IgD-negative memory B cell (primary cell): ENCODE measurements around the gene RNF11. TPM values are rescaled to one million over a fixed set of nuclear protein-coding genes. Genes with fewer than 3 reads are reported as not detected.

Experiments used
- H3K27ac Mint-ChIP-seq, 3 donors: one replicate each; pipeline ENCODE4 v1.8.0; 2020 to 2022; ENCODE audit warnings: mild to moderate bottlenecking in 3 of 3, mixed read lengths in 3 of 3, moderate library complexity in 1 of 3
- H3K27me3 Mint-ChIP-seq: one replicate; pipeline ENCODE4 v1.8.0; 2021; ENCODE audit warnings: mixed read lengths
- H3K36me3 Mint-ChIP-seq: one replicate; pipeline ENCODE4 v1.8.0; 2020; ENCODE audit warnings: mild to moderate bottlenecking, mixed read lengths
- H3K4me1 Mint-ChIP-seq, 3 donors: one replicate each; pipeline ENCODE4 v1.8.0; 2020 to 2022; ENCODE audit warnings: mixed read lengths in 3 of 3, mild to moderate bottlenecking in 1 of 3
- H3K4me3 Mint-ChIP-seq, 4 donors: one replicate each; pipeline ENCODE4 v1.8.0; 2020 to 2022; ENCODE audit warnings: mild to moderate bottlenecking in 4 of 4, mixed read lengths in 4 of 4, moderate library complexity in 3 of 4
- H3K9me3 Mint-ChIP-seq, 3 donors: one replicate each; pipeline ENCODE4 v1.8.0; 2020 to 2021; ENCODE audit warnings: mixed read lengths in 3 of 3, mild to moderate bottlenecking in 1 of 3
- polyA plus RNA-seq: library from polyadenylated mRNA; unstranded; fragments of 300-500 nt; fragmentation: Illumina TruSeq; gene quantifications from one replicate; pipeline ENCODE4 v1.2.3, GENCODE V29; 2021

Gene RNF11
- polyA plus RNA-seq, 1 donor from 2014 or later, result 14.9 TPM

DNA sequence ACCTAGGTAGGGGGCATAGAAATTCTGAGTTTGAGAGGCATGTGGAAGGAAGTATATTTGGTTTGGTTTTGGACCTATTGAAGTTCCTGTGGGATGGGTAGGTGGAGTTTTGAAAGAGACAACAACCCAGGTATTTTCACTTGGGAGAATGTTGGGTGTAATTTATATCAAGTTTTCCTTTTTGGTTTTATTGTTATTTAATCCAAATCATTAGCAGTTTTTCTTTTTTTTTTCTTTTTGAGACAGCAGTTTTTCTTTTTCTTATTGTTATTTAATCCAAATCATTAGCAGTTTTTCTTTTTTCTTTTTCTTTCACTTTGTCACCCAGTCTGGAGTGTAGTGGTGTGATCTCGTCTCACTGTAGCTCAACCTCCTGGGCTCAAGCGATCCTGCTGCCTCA lies 30.1 kb downstream of the RNF11 start:
- peaks cover 27 to 42% (median 31%) of the 10 kb centered on the region in 3 donors for H3K4me1 Mint-ChIP-seq

DNA sequence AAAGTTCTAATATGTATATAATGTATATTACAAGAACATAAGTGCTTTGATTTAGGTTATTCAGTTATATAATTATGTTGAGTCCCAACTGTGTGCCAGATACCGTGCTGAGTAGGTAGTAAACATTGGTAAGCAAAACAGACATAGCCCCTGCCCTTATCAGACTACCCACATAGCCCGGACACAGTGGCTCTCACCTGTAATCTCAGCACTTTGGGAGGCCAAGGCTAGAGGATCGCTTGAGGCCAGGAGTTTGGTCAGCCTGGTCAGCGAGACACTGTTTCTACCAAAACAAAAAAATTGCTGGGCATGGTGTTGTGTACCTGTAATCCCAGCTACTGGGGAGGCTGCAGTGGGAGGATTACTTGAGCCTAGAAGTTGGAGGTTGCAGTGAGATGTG lies 30.7 kb downstream of the RNF11 start:
- H3K4me1 Mint-ChIP-seq, result peaks cover 27 to 42% (median 31%) of the 10 kb centered on the region in 3 donors
- H3K27ac Mint-ChIP-seq, result no peak overlapping the region
- no peaks in the 10 kb centered on the region for H3K9me3 Mint-ChIP-seq
- H3K36me3 Mint-ChIP-seq, result peaks cover 15% of the 10 kb centered on the region
- no peaks in the 10 kb centered on the region for H3K27me3 Mint-ChIP-seq
- H3K4me3 Mint-ChIP-seq, result peak overlapping the region in 1 of 4 donors; percentile 3

More for the DNA sequence above, 30.1 kb downstream of the RNF11 start:
- H3K27me3 Mint-ChIP-seq, result no peaks in the 10 kb centered on the region
- H3K9me3 Mint-ChIP-seq, result no peaks in the 10 kb centered on the region
- peaks cover 14% of the 10 kb centered on the region for H3K36me3 Mint-ChIP-seq
- H3K4me3 Mint-ChIP-seq, result peak overlapping the region in 1 of 4 donors; percentile 72
- no peak overlapping the region for H3K27ac Mint-ChIP-seq

DNA sequence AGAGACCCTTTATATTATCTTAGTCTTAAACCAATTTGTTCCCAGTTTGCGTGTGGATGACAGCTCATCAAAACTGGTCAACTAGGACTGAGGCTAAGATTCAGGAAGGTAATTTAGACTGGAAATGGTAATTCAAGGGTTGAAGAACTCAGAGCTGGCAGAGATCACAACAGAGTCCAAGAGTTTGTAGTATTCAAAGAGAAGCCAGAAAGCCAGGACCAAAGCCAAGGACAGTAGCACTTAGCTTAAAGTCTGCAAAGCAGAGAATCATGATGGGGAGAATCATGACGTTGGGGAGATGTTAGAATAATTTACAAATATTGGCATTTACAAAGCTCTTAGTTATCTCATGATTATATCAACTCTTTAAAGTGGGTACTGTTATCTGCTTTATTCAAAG lies 32.6 kb downstream of the RNF11 start:
- Mint-ChIP-seq H3K4me1 (peaks cover 21 to 34% (median 22%) of the 10 kb centered on the region in 3 donors), H3K27me3 (no peaks in the 10 kb centered on the region), H3K4me3 (peak overlapping the region in 1 of 4 donors; percentile 66), H3K36me3 (peaks cover 13% of the 10 kb centered on the region), H3K27ac (no peak overlapping the region), H3K9me3 (no peaks in the 10 kb centered on the region)

DNA sequence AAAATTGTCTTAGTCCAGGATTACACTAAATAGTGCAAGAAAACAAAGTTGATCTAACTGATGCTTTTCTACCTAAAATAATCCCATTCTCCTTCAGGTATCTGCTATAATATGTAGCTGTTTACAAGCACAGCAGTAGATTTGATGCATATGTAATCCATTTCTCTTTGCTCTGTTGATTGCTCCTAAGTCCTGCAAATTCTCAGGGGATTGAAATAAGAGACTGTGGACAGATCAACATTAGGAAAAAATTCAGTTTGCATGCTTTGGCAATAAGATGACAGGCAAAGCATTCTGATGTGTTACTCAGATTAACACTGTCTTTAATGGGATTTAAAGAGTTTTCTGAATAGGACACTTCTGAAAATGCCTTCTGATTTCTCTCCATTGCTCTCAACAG lies 34.7 kb downstream of the RNF11 start:
- no peaks in the 10 kb centered on the region for H3K27me3 Mint-ChIP-seq
- peaks cover 15 to 22% (median 21%) of the 10 kb centered on the region in 3 donors for H3K4me1 Mint-ChIP-seq
- no peak overlapping the region for H3K4me3 Mint-ChIP-seq
- peaks cover 13% of the 10 kb centered on the region for H3K36me3 Mint-ChIP-seq
- H3K9me3 Mint-ChIP-seq, result no peaks in the 10 kb centered on the region
- H3K27ac Mint-ChIP-seq, result no peak overlapping the region

DNA sequence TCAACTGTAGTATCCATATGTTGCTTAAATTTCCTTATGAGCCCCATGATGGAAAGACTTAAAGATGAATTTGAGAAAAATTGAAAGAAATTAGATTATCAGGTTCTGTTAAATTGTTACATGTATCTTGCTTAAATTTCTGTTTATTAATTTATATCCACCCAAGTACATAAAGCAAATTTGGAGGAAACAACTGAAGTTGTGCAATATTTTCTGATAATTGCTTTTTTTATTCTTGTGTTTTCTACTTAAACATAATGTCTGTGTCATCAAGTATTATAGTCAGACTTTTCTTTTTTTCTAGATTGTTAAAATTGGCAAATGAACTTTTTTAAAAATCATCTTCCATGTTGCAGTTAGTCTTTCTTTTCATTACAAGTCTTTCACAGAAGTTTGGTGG lies 36.8 kb downstream of the RNF11 start:
- H3K9me3 Mint-ChIP-seq, result no peaks in the 10 kb centered on the region
- peaks cover 7 to 10% (median 9%) of the 10 kb centered on the region in 3 donors for H3K4me1 Mint-ChIP-seq
- H3K4me3 Mint-ChIP-seq, result no peak overlapping the region
- peaks cover 13% of the 10 kb centered on the region for H3K36me3 Mint-ChIP-seq
- no peaks in the 10 kb centered on the region for H3K27me3 Mint-ChIP-seq
- H3K27ac Mint-ChIP-seq, result no peak overlapping the region

DNA sequence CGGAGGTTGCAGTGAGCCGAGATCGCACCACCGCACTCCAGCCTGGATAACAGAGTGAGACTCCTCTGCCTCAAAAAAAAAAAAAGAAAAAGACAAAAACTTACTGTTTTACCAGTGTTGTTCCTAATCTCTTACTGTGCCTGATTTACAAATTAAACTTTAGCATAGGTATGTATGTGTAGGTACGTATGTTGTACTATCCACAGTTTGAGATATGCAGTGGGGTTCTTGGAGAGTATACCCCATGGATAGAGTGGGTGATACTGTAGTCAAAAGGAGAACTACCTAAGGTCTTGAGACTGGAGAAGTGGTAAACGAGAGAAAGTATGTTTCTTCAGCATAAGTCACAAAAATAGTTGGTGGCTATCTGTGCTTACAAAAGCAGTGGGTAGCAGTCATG lies 38.6 kb downstream of the RNF11 start:
- peaks cover 13% of the 10 kb centered on the region for H3K36me3 Mint-ChIP-seq
- H3K27me3 Mint-ChIP-seq, result no peaks in the 10 kb centered on the region
- H3K4me3 Mint-ChIP-seq, result no peak overlapping the region
- no peak overlapping the region for H3K27ac Mint-ChIP-seq
- H3K9me3 Mint-ChIP-seq, result no peaks in the 10 kb centered on the region
- H3K4me1 Mint-ChIP-seq, result no peaks in the 10 kb centered on the region

DNA sequence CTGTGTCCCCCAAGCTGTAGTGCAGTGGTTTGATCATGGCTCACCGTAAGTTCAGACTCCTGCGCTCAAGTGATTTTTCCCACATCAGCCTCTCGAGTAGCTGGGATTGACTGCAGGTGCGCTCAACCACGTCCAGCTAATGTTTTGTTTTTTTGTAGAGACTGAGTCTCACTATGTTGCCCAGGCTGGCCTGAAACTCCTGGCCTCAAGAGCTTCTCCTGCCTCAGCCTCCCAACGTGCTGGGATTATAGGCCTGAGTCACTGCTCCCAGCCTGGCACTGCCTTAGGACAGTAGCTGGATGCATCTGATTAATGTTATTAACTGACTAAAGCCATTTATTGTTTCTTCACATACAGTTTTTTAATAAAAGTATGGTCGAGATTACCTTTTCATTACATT lies 40.2 kb downstream of the RNF11 start:
- peaks cover under 1% of the 10 kb centered on the region for H3K36me3 Mint-ChIP-seq
- H3K4me3 Mint-ChIP-seq, result no peak overlapping the region
- no peak overlapping the region for H3K27ac Mint-ChIP-seq
- H3K27me3 Mint-ChIP-seq, result no peaks in the 10 kb centered on the region
- no peaks in the 10 kb centered on the region for H3K4me1 Mint-ChIP-seq
- no peaks in the 10 kb centered on the region for H3K9me3 Mint-ChIP-seq

DNA sequence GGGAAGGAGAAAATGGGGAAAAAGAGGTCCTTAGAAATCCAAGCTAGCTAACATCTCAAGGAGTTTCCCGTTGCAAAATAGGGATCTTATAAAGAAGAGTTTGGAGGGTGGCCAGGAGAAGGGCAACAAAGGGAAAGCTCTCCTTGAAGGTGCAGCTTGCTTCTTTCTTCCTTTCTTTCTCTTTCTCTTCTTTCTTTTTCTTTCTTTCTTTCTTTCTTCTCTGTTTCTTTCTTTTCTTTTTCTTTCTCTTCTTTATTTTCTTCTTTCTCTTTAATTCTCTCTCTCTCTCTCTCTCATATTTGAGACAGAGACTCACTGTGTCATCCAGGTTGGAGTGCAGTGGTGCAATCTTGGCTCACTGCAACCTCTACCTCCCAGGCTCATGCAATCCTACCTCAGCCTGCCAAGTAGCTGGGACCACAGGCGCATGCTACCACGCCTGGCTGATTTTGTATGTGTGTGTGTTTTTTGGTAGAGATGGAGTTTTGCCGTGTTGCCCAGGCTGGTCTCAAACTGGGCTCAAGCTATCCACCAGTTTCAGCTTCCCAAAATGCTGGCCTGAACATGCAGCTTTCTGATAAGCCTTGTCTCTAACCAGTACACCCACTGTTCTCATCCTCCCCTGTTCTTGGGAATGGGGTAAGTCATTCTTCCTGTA lies 44.4 kb downstream of the RNF11 start:
- H3K36me3 Mint-ChIP-seq, result no peaks in the 10 kb centered on the region
- H3K4me3 Mint-ChIP-seq, result no peak overlapping the region
- H3K27me3 Mint-ChIP-seq, result peaks cover 1% of the 10 kb centered on the region
- no peak overlapping the region for H3K27ac Mint-ChIP-seq
- H3K9me3 Mint-ChIP-seq, result no peaks in the 10 kb centered on the region
- H3K4me1 Mint-ChIP-seq, result peaks cover 0 to 4% (median 1%) of the 10 kb centered on the region in 3 donors

DNA sequence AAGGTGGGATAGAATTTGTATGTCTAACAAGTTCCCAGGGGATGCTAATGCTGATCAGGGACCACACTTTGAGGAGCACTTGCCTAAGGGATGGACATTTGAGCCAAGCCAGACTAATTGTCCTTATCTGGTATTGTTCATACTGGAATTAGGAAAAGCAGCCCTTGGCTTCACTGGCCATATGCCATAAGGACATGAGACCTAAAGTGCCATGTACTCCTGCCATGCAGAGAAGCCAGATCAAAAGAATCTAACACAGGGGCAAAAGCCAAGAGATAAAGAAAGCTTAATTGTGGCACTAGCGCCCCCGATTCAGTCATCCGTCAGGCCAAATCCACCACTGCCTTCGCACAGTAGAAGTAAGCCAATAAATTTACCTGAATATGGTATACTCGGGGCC lies 45.7 kb downstream of the RNF11 start:
- peaks cover 1% of the 10 kb centered on the region for H3K27me3 Mint-ChIP-seq
- H3K27ac Mint-ChIP-seq, result peak overlapping the region in 1 of 3 donors; percentile 82
- H3K36me3 Mint-ChIP-seq, result no peaks in the 10 kb centered on the region
- H3K9me3 Mint-ChIP-seq, result no peaks in the 10 kb centered on the region
- peaks cover 0 to 4% (median 1%) of the 10 kb centered on the region in 3 donors for H3K4me1 Mint-ChIP-seq
- H3K4me3 Mint-ChIP-seq, result no peak overlapping the region

DNA sequence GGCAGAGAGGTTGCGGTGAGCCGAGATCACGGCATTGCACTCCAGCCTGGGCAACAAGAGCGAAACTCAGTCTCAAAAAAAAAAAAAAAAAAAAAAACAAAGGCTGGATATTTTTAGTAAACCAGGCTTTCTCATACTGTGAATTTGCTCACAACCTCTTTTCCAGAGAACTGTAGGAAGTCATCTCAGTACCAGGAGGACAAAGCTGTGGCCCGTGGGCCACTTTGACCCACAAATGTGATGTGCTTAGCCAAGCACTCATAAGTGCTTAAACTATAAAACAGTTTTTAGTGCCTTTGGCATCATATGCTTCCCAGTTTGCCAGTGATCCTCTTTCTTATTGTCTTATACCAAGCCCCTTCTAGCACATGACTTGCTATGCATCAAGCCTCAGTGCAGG lies 46.5 kb downstream of the RNF11 start:
- Mint-ChIP-seq H3K4me3 (no peak overlapping the region), H3K9me3 (no peaks in the 10 kb centered on the region), H3K27ac (no peak overlapping the region), H3K4me1 (peaks cover 0 to 4% (median 1%) of the 10 kb centered on the region in 3 donors), H3K27me3 (peaks cover 1% of the 10 kb centered on the region), H3K36me3 (no peaks in the 10 kb centered on the region)

DNA sequence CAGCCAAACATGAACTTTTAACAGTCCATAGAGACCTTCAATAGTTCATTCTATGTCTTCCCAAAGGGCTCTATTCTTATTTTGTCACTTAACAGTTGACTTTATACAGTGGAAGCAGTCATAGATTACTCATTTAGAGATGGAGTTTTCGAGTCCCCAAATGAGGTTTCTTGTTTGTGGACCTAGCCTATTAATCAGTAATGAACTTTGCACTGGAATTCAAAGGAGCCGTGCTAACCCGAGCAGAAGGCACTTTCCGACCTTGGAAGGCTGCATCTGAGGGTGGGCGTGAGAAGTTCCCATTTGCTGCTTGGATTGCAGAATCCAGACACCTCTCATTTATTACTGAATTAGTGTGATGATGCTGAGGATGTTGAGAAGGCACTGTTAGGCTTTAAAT lies 47.9 kb downstream of the RNF11 start:
- no peaks in the 10 kb centered on the region for H3K36me3 Mint-ChIP-seq
- H3K27me3 Mint-ChIP-seq, result peaks cover 1% of the 10 kb centered on the region
- no peak overlapping the region for H3K4me3 Mint-ChIP-seq
- no peak overlapping the region for H3K27ac Mint-ChIP-seq
- peaks cover 0 to 4% (median 1%) of the 10 kb centered on the region in 3 donors for H3K4me1 Mint-ChIP-seq
- no peaks in the 10 kb centered on the region for H3K9me3 Mint-ChIP-seq

DNA sequence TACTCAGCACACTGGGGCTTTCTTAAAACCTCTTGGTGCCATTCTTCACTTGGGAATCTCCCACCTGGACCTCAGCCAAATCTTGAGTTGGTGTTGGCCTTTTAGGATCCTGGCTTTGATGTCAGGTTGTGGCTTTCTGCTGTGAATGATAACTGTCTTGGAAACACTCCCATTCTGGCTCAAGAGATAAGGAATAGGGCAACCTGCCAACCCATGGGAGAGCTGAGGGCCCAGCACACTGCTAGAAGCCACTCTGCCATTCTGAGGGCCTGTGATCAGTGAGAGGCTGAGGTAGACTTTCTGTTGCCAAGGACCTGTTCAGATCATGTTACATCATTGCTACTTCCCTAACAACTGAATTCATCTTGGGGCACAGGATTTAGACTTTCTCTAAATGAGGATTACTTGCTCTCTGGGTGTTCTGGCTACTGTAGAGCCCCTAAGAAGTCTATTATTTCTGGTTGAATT lies 48.4 kb downstream of the RNF11 start:
- peaks cover 0 to 4% (median 1%) of the 10 kb centered on the region in 3 donors for H3K4me1 Mint-ChIP-seq
- no peak overlapping the region for H3K4me3 Mint-ChIP-seq
- peaks cover 1% of the 10 kb centered on the region for H3K27me3 Mint-ChIP-seq
- no peak overlapping the region for H3K27ac Mint-ChIP-seq
- no peaks in the 10 kb centered on the region for H3K36me3 Mint-ChIP-seq
- no peaks in the 10 kb centered on the region for H3K9me3 Mint-ChIP-seq

DNA sequence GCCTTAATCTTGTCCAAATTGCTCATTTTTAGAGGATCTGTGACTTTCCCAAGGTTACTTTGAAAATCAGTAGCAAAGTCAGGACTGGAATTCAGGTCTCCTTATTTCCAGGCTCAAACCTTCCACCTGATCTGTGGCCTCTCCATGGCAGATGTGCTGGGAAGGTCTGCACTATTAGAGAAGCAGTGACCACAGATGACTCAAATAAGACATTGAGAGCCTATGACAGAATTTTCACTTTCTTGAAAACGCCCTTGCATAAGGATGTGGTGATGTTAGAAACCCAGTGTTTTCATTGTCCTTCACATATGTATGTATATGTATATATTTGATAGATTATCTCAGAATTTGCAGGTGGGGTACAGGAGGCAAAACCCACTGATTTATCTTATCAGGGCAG lies 49.0 kb downstream of the RNF11 start:
- H3K4me1 Mint-ChIP-seq, result peaks cover 0 to 4% (median 1%) of the 10 kb centered on the region in 3 donors
- peak overlapping the region in 1 of 3 donors; percentile 1 for H3K27ac Mint-ChIP-seq
- H3K4me3 Mint-ChIP-seq, result peak overlapping the region in 1 of 4 donors; percentile 88
- no peaks in the 10 kb centered on the region for H3K36me3 Mint-ChIP-seq
- peaks cover 1% of the 10 kb centered on the region for H3K27me3 Mint-ChIP-seq
- no peaks in the 10 kb centered on the region for H3K9me3 Mint-ChIP-seq

DNA sequence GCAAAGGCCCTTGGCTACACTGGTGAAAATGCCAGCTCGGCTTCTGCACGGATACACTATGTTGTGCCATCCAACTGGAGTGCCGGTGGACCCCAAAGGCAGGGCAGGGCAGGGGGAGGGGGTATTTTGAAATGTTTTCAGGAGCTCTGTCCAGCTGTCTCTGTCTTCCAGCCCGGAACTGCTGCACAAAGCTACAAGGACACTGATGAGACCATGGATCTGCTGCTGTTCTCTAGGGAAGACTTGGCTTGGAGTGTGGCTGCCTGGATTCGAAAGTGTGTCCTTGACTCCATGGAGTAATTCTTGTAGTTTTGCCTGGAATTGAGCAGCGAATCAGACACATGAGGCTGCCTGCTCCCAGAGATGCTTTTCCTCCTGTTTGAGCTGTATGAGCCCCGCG lies 51.9 kb downstream of the RNF11 start:
- Mint-ChIP-seq H3K27me3 (peaks cover 1% of the 10 kb centered on the region), H3K27ac (no peak overlapping the region), H3K4me1 (peaks cover 0 to 4% (median 1%) of the 10 kb centered on the region in 3 donors), H3K9me3 (no peaks in the 10 kb centered on the region), H3K36me3 (no peaks in the 10 kb centered on the region), H3K4me3 (no peak overlapping the region)

DNA sequence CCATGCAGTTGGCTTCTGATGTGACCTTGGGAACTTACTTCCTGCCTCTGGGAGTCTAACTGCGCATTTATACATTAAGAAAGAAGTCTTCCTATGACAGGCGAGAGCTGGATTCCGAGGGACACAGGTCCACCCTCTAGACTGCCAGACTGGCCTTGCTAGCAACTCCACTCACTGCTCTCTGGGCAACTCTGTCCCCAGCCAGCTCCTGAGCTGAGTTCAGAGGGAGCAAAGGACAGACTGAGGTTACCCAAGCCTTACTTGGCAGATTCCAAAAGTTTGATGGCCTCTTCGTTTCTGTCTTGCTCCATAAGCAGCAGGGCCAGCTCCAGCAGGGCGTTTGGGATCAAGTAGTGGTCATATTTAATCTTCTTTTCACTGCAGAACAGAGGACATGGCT lies 52.5 kb downstream of the RNF11 start:
- no peak overlapping the region for H3K27ac Mint-ChIP-seq
- peaks cover 1% of the 10 kb centered on the region for H3K27me3 Mint-ChIP-seq
- H3K36me3 Mint-ChIP-seq, result no peaks in the 10 kb centered on the region
- H3K4me1 Mint-ChIP-seq, result peaks cover 0 to 4% (median 1%) of the 10 kb centered on the region in 3 donors
- H3K9me3 Mint-ChIP-seq, result no peaks in the 10 kb centered on the region
- no peak overlapping the region for H3K4me3 Mint-ChIP-seq
